Heart right ventricle (tissue), 16 donors: ENCODE data around the gene EFR3B. TPM values are rescaled to one million over a fixed set of nuclear protein-coding genes. Genes with fewer than 3 reads are reported as not detected.

ENCODE experiments used
- ATAC-seq, 8 donors: fragments of 200-7000 bp; cut with Tn5 transposase; one replicate each; pipeline ENCODE4 v1.9.1; 2020; ENCODE audit warnings: mild to moderate bottlenecking in 8 of 8, moderate library complexity in 8 of 8, moderate number of reproducible peaks in 1 of 8
- DNase-seq, 2 donors: peaks; one replicate each; pipeline ENCODE4 v3.0.0-alpha.2; 2020
- H3K27ac ChIP-seq, 10 donors: fragments of 200-600 bp; sonication (generic) in 2 of 10; one replicate each; pipeline versions ENCODE4 v1.5.0 to v1.8.0; 2020 to 2022; ENCODE audit warnings: mild to moderate bottlenecking in 3 of 10
- H3K27me3 ChIP-seq, 7 donors: fragments of 200-600 bp; one replicate each; pipeline ENCODE4 v1.8.0; 2021 to 2022; ENCODE audit warnings: mild to moderate bottlenecking in 2 of 7
- H3K36me3 ChIP-seq, 9 donors: fragments of 200-600 bp; sonication (generic) in 1 of 9; one replicate each; pipeline versions ENCODE4 v1.5.0 to v1.8.0; 2020 to 2022; ENCODE audit warnings: mild to moderate bottlenecking in 2 of 9
- H3K4me1 ChIP-seq, 9 donors: fragments of 200-600 bp; sonication (generic) in 1 of 9; one replicate each; pipeline versions ENCODE4 v1.5.0 to v1.8.0; 2020 to 2022; ENCODE audit warnings: mild to moderate bottlenecking in 4 of 9
- H3K4me3 ChIP-seq, 10 donors: fragments of 200-600 bp; sonication (generic) in 2 of 10; one replicate each; pipeline versions ENCODE4 v1.5.0 to v1.8.0; 2020 to 2022; ENCODE audit warnings: mild to moderate bottlenecking in 7 of 10, moderate library complexity in 2 of 10
- H3K9me3 ChIP-seq, 11 donors: fragments of 200-600 bp in 10 of 11; sonication (generic) in 2 of 11; one replicate each; pipeline versions ENCODE4 v1.5.0 to v1.8.0; 2013 to 2022; ENCODE audit warnings: mild to moderate bottlenecking in 2 of 11, control low read depth in 1 of 11, moderate library complexity in 1 of 11
- CTCF ChIP-seq, 9 donors: fragments of 200-600 bp; sonication (generic) in 2 of 9; IDR thresholded peaks; one replicate each; pipeline versions ENCODE4 v1.5.0 to v1.8.0; 2021 to 2022; ENCODE audit warnings: antibody characterized with exemption in 9 of 9, mild to moderate bottlenecking in 5 of 9, moderate library complexity in 1 of 9
- WGBS, 2 donors: extraction: QIAGEN DNeasy Blood & Tissue Kit; methylation state at CpG; one replicate each; pipeline ENCODE4 v1.1.7; 2013; ENCODE audit warnings: inconsistent platforms in 1 of 2; 5-methylcytosine and 5-hydroxymethylcytosine counted together
- intact Hi-C, 10 donors: fragments of 100-400 bp; cut with DNase I; formaldehyde crosslinking; loops; one replicate each; pipeline versions ENCODE4 v1.11.1 to v1.14.2; 2022
- polyA plus RNA-seq, 2 donors: library from polyadenylated mRNA; stranded (reverse); fragments of 200-250 nt; gene quantifications; one replicate each; pipeline ENCODE4 v1.2.3, GENCODE V29; 2013
- total RNA-seq, 10 donors: library from RNA; stranded (reverse); fragmentation: NEBNext Ultra II Directional in 3 of 10; extraction: Animal tissue kit (Norgen Biotek cat#: 25700) in 3 of 10; gene quantifications; one replicate each; pipeline versions ENCODE4 v1.2.1 to v1.2.4, GENCODE V29; 2021 to 2023
- donor health status: Arrhythmogenic right ventricular cardiomyopathy.
- donor health status: ischemic (EF 13 %, LVEDD 7.1; RV severe dilation, severe dysfunction).
- donor health status: healthy with polysubstance abuse.
- donor health status: DM: no; HTN: yes; CAD: no.
- donor health status: DM: no; HTN: no; CAD: no.
- donor health status: ischemic (EF 25% LVEDD 6.9; RV normal size, moderate dysfunction).
- donor health status: ischemic (EF 25% LVEDD 5.7; RV mildly dilated, moderate dysfunction).
- donor health status: healthy.
- donor health status: DM: yes; HTN: yes; CAD: no.
- donor health status: Ischemic cardiomyopathy.
- donor health status: ischemic (EF 35%, LVEDD 5.7; RV mildly dilated, moderate dysfunction).
- donor health status: nonischemic (EF 11% LVEDD 7.7; RV severe dilation, severe dysfunction).
- donor health status: DM: yes; HTN: yes; CAD: no.
- donor health status: PGD.
- donor health status: ischemic (EF 29% LVEDD 5.4; RV normal size, mild dysfunction).
- donor health status: nonischemic (EF 23%, LVEDD 6.1; RV moderate dilation, normal function).

Gene EFR3B
- total and polyA plus RNA-seq, 12 donors = 0.62 to 15.2 (median 7.0) TPM

GRCh38 chr2:25089605-25090315, 47.9 kb downstream of the EFR3B start:
- peak in 3 of 8 donors; percentile 21 to 41 (median 22) for ATAC-seq
- peaks cover 0 to 24% (median 11%) of the 10 kb centered on the region in 9 donors for H3K4me1 ChIP-seq
- peaks cover 0 to 17% (median 0%) of the 10 kb centered on the region in 9 donors for H3K36me3 ChIP-seq
- H3K27me3 ChIP-seq = no peaks in the 10 kb centered on the region
- no peak for TF ChIP-seq CTCF (IDR thresholded peaks at IDR 0.05)
- DNase-seq = no peak
- intact Hi-C loops = no loop called here
- H3K27ac ChIP-seq = peak overlapping the region in 1 of 10 donors; percentile 58
- H3K4me3 ChIP-seq = no peak overlapping the region
- 87% methylated on average over 11 of the region's 11 CpGs for WGBS, 2 donors
- H3K9me3 ChIP-seq = no peaks in the 10 kb centered on the region

- ATAC-seq = peak in 3 of 8 donors; percentile 14 to 35 (median 16)
- H3K27me3 ChIP-seq = no peaks in the 10 kb centered on the region
- H3K9me3 ChIP-seq = no peaks in the 10 kb centered on the region
- no peak overlapping the region for H3K27ac ChIP-seq
- TF ChIP-seq CTCF (IDR thresholded peaks at IDR 0.05) = no peak
- peaks cover 0 to 19% (median 0%) of the 10 kb centered on the region in 9 donors for H3K36me3 ChIP-seq
- WGBS, 2 donors = 84 to 88% methylated on average over 8 of the region's 8 CpGs
- intact Hi-C loops = no loop called here
- no peak overlapping the region for H3K4me3 ChIP-seq
- no peak for DNase-seq
- H3K4me1 ChIP-seq = peaks cover 0 to 24% (median 11%) of the 10 kb centered on the region in 9 donors
Measured at GRCh38 chr2:25090801-25091200, 48.9 kb downstream of the EFR3B start.

- ATAC-seq (peak in 1 of 8 donors; percentile 32), DNase-seq (no peak)
- Histone ChIP-seq H3K4me3 (no peak overlapping the region), H3K9me3 (no peaks in the 10 kb centered on the region), H3K27ac (no peak overlapping the region), H3K27me3 (no peaks in the 10 kb centered on the region), H3K4me1 (peaks cover 0 to 24% (median 11%) of the 10 kb centered on the region in 9 donors), H3K36me3 (peaks cover 0 to 20% (median 0%) of the 10 kb centered on the region in 9 donors)
- TF ChIP-seq CTCF (IDR thresholded peaks at IDR 0.05) = no peak
- intact Hi-C loops = no loop called here
- WGBS, 2 donors = 94 to 97% methylated on average over 8 of the region's 8 CpGs
Measured at GRCh38 chr2:25091265-25091664, 49.4 kb downstream of the EFR3B start.

GRCh38 chr2:25098056-25098455, 56.2 kb downstream of the EFR3B start:
- TF ChIP-seq CTCF (IDR thresholded peaks at IDR 0.05) = no peak
- Histone ChIP-seq H3K27ac (peak overlapping the region; percentile 62 to 92 (median 84)), H3K9me3 (peaks cover 0 to 4% (median 0%) of the 10 kb centered on the region in 11 donors), H3K27me3 (no peaks in the 10 kb centered on the region), H3K4me3 (no peak overlapping the region), H3K4me1 (peaks cover 0 to 23% (median 15%) of the 10 kb centered on the region in 9 donors), H3K36me3 (peaks cover 0 to 21% (median 0%) of the 10 kb centered on the region in 9 donors)
- DNase-seq (no peak), ATAC-seq (peak in 4 of 8 donors; percentile 19 to 28 (median 22))
- intact Hi-C loops = loop anchor here in 1 of 10 donors (2.0 kb wide), 2 partner anchors 31 to 57 kb away; no protein-coding TSS in a partner anchor
- 77 to 81% methylated on average over 2 of the region's 2 CpGs for WGBS, 2 donors
